Esophagus squamous epithelium (tissue), 4 donors: ENCODE measurements around the gene CD58.

Source experiments
- CTCF ChIP-seq, 6 experiments: fragments of 450-650 bp in 4 of 6; fragments of 200-600 bp in 2 of 6; sonication (generic) in 2 of 6; IDR thresholded peaks; one replicate each; pipeline ENCODE4 v1.5.1; 2016 to 2019; ENCODE audit warnings: antibody characterized with exemption in 6 of 6, mild to moderate bottlenecking in 4 of 6, moderate library complexity in 4 of 6
- POLR2A ChIP-seq, 4 donors: fragments of 450-650 bp; IDR thresholded peaks; one replicate each; pipeline ENCODE4 v1.6.1; 2017; ENCODE audit warnings: antibody characterized with exemption in 4 of 4, mild to moderate bottlenecking in 4 of 4, moderate library complexity in 3 of 4

- TF ChIP-seq CTCF (IDR thresholded peaks at IDR 0.05) = no peak
- no peak for TF ChIP-seq POLR2A (IDR thresholded peaks at IDR 0.05)
Observed at GRCh38 chr1:116472431-116472961, 98.3 kb downstream of the CD58 start.
